Left renal cortex interstitium (tissue), 4 donors: Measurements from ENCODE around the gene ADARB2. TPM values are rescaled to one million over a fixed set of nuclear protein-coding genes. Genes with fewer than 3 reads are reported as not detected.

ENCODE experiments used
- DNase-seq, 4 donors: peaks; one replicate each; pipeline ENCODE4 v3.0.0-alpha.2; 2013; ENCODE audit warnings: low read depth in 4 of 4, low spot score in 2 of 4, missing footprints in 1 of 4
- polyA plus RNA-seq, 4 donors: library from polyadenylated mRNA; unstranded; fragments of 120-200 nt; gene quantifications; one replicate each; pipeline ENCODE4 v1.2.1, GENCODE V29; 2013; ENCODE audit not compliant: insufficient read length in 4 of 4

The ADARB2 gene
- polyA plus RNA-seq, 4 donors = 1.2 to 2.0 (median 1.3) TPM

DNA sequence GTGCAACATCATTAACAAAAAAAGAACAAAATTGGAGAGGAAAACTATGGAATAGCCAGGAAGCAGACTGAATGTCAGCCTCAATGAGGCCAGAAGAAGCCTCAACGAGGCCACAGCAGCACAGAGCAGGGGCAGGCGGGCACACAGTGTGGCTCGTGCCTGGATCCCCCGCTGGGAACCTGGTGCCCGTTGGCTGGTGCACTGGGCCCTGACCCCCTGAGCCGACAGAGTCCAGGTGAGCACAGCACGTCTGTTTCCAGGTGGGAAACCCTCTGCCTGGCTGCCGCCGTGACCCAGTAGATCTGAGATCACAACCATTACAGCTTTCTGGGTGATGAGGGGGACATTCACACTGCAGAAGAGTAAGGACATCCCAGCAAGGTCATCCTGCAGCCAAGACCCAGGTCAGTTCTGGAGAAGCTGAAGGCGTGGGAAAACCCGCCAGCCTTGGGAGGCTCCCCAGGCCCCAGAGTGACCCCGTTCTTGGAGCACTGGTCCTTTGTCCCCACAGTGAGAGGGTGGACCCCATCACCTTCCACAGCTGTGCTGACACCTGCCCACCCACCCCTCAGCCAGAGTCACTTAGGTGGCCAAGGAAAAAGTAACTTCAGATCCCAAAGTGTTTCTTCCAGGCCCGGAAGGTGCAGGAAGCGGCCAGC lies 222.1 kb downstream of the ADARB2 start:
- DNase-seq = no peak

DNA sequence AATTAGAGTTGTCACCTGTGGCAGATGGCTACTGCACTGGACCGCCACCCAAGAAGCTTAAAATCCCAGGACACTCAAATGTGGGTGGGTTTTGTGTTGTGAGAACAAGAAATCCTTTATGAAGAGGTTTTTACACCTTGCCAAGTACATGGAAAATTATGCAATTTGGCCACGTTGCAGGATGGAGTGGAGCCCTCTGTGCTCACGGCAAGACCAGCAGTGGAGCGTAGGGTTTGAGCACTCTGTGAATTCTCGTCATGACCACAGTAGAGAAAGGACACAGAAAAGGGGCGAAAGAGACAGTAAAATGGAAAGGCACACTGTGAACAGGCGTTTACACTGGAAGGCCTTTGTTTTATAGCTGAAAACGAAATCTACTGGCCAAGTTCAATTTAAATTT lies 222.6 kb downstream of the ADARB2 start:
- DNase-seq = no peak

DNA sequence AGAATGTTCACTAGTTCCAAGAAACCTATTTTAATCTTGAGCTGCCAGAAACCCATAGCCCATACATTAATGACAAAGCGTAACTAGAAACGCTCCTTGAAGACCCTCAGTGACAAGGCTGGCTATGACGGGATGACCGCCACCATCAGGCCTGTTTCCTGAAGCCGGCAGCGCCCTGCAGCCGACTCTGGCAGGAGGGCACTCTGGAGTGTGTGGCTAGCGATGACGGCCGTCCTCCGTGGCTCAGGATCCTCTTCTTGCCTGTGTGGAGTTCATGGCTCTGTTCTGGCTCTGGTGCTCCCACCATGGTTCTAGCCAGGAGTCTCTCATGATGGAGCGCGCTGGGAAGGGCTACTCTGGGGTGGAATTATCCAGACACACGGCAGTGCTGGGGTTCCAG lies 224.1 kb downstream of the ADARB2 start:
- DNase-seq = no peak

DNA sequence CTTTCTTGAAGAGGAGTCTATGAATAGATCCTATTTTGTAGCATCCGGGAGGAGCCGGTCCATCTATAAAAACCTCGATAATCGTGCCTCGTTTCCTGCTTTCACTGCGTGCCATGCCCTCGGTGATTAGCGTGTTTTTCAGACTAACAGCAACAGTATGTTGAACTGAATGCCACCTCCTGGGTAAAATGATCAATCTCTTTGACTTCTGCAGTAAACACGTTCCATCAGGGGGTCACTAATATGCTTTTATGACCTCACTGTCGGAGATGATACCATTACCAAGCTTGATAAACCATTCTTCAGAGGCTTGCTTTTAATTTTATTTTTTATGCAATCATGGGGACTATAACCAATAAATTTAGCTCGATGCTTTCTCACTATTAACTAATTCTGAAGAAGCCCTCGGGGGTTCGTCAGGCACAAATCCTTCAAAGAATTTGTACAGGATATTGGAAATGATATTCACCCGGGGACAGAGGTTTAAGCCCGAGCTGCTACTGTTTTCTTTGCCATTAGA lies 228.3 kb downstream of the ADARB2 start:
- DNase-seq = no peak

DNA sequence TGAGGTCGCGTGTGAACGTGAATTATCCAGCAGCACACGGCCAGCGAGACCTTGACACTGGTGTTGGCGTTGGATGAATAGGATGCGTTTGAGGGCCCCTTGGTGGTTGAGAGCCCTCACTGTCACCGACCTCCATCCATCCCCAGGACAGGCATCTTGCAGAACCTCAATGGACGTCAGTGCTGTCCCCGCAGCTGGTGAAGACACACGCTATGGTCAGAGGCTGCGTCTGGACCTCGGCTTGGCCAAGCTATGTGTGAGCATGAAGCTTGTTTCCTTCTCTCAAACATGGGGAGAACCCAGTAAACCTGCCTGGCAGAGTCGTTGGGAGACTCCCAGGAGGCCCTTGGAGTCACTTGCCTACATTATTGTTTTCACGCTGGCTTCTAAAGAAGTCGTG lies 229.2 kb downstream of the ADARB2 start:
- DNase-seq = no peak

DNA sequence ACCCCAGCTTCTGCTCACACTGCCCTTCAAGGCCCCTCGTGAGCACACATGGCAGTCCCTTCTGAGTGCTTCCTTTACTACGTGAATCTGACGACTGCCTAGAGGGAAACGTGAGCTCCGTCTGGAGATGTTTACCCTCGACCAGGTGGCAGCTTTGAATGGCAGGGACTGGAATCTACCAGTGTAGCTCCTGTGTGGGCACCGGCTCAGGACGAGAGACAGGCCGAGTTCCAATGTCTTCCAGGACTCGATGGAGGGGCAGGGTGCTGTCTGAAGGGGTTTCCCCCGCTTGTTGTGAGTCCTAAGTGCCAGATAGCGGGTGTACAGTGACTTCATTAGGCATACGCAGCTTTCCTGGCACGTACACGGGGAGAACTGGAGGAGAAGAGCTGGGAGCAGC lies 229.9 kb downstream of the ADARB2 start:
- no peak for DNase-seq

DNA sequence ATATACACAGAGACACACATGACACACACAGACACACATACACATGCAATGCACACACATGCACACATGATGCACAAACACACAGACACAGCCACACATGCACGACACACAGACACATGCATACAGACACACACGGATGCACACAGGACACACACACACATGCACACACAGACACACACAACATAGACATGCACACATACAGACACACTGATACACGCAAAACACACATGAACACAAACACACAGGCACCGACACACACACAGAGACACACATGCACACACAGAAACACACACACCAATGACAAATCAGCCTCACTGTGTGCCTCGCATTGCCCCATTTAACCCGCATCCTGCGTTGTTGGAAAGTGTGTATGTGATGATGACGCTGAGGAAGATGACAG lies 232.4 kb downstream of the ADARB2 start:
- no peak for DNase-seq

DNA sequence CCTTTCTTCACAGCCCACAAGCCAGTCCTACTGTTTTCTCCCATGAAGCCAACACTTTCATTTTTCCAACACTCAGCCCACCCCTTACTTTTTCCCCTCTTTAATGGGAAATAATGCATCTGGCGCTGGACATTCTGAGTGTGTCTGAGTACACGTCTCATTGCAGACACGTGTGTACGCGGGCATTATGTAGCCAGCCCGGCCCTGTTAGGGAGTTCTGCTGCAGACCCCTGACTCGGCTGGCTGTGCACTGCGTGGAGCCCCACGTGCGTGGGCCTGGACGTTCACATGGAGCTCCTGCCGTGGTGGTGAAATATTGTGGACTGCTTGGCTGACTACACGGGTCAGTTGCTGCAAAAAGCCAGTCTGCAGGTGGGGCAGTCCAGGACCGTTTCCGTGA lies 233.0 kb downstream of the ADARB2 start:
- DNase-seq = no peak

DNA sequence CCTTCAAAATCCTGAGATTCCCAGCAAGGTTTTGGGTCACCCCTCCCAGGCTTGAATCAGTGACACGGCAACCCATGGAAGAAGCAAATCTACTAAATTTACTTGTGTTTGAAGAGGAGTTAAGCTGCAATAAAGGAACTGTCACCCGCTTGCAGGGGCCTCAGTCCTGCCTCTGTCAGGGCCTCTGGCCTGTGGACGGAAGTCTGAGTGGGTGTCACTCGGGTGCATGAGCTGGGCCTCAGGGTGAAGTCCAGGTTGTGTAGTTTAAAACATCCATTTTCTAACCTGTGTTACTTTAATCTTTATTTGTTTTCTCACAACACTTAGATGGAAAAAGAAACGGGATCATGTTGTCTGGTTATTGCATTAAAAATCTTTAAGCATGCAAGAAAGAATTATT lies 234.9 kb downstream of the ADARB2 start:
- DNase-seq = no peak

DNA sequence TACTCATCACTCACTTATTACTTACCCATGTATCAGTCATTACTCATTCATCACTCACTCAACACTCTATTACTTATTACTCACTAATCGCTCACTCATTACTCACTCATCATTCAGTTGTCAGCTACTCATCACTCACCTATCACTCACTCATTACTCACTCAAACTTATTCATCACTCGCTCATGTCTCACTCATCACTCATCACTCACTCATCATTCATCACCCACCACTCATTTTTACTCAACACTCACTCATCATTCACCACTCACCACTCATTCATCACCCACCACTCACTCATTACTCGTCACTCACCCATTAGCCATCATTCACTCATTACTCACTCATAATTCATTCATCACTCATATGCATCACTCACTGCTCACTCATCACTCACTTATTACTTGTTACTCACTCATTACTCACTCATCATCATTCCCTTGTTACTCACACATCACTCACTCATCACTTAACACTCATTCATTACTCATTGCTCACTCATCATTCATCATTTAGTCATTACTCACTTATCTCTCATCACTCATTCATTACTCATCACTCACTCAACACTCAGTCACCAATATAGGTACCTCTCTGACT lies 237.9 kb downstream of the ADARB2 start:
- DNase-seq = no peak

DNA sequence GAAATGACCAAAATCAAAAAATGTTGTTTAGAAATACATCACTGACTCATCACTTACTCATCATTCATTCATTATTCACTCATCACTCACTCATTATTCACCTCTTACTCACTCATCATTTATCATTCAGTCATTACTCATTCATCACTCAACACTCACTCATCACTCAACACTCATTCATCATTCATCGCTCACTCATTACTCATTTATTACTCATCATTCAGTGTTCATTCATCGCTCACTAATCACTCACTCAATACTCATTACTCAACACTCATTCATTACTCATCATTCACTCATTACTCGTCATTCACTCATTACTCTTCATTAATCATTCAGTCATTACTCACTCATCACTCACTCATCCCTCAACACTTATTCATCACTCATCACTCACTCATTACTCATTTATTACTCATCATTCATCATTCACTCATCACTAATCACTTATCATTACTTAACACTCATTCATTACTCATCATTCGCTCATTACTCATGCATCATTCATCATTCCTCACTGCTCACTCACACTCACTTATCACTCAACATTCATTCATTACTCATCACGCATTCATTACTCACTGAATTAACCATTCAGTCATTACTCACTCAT lies 238.5 kb downstream of the ADARB2 start:
- no peak for DNase-seq

DNA sequence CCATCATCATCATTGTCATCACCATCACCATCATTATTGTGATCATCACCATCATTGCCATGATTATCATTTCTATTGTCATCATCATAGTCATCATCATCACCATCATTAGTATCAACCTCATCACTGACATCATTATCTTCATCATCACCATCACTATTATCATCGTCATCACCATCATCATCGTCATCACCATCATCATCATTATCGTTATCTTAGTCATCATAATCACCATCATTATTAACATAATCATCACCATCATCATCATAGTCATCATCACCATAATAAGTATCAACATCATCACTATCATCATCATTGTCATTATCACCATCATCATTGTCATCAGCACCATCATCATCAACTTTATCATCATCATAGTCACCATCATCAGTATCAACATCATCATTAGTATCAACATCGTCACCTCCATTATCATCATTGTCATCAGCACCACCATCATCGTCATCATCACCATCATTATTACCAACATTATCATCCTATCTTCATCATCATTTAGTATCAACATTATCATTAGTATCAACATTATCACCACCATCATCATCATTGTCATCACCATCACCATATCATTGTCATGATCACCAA lies 241.3 kb downstream of the ADARB2 start:
- no peak for DNase-seq

DNA sequence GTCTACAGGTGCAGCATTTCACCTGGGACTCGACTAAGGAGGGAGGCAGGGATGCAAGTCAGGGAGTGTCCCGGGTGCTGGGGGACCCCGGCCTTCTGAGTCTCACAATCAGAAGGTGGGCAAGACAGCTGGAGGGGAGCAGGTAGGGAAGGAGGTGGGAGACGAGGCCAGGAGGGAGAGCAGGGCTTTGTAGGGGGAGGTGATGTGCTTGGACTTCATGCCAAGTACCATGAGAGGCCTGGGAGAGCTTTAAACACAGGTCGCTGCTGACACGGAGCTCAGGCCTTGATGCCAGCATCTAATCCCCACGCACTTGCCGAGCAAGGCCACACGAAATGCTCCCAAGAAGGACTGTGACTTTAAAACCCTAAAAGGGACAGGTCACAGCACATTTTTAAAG lies 244.7 kb downstream of the ADARB2 start:
- DNase-seq = no peak

DNA sequence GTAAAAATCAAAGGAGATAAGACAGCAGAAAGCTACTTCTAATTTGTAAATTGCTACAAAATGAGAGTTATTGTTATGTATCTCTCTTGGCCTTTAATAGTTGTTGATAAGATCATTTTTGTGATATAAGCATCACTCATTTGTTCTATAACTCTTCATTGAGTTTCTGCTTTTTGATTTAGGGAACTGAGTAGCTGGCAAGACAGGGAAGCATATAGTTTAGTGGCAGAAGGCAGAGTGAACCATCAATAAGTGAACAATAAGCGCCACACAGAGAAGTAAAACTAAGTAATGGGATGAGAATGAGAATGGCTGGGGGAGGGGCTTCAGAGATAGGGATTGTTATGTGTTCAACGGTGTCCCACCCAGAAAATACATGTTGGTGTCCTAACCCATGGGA lies 245.4 kb downstream of the ADARB2 start:
- no peak for DNase-seq

DNA sequence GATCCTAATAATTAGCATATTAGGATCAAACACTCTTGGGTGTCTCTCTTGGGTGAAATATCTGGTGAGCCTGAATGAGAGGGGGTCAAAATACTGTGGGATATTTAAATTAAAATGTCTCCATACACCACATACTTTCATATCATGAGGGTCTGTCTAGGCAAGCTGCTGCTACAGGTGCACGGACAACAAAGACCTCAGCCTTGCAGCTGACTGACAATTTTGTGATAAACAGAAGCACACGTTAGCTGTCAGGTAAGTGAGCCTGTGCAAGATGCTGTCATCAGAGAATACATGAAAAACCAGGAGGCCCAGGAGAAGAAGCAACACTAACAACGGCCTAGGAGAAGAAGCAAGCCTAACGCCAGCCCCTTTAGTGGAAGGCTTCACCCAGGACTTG lies 247.5 kb downstream of the ADARB2 start:
- DNase-seq = no peak

DNA sequence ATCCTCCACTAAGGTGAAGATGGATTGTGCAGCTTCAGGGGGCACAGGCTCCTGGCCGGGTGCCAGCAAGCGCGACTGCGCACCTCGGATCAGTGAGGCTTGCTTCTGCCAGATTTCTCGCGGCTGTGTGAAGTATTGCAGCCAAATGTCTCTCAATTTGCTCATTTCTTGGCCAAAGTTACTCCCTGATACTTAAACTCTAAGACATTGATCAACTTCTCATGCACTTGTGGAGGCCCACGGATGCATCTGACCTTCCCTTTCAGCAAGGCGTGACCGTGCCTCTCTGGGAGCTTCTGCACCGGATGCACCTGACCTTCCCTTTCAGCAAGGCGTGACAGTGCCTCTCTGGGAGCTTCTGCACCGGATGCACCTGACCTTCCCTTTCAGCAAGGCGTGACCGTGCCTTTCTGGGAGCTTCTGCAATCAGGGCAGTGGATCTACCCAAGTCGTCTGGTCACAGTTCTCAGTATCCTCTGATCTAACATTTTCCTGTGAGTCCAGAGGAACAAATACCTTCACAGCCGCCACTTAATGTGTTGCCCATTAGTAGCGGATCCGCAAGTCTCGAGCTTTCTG lies 248.3 kb downstream of the ADARB2 start:
- DNase-seq = no peak

DNA sequence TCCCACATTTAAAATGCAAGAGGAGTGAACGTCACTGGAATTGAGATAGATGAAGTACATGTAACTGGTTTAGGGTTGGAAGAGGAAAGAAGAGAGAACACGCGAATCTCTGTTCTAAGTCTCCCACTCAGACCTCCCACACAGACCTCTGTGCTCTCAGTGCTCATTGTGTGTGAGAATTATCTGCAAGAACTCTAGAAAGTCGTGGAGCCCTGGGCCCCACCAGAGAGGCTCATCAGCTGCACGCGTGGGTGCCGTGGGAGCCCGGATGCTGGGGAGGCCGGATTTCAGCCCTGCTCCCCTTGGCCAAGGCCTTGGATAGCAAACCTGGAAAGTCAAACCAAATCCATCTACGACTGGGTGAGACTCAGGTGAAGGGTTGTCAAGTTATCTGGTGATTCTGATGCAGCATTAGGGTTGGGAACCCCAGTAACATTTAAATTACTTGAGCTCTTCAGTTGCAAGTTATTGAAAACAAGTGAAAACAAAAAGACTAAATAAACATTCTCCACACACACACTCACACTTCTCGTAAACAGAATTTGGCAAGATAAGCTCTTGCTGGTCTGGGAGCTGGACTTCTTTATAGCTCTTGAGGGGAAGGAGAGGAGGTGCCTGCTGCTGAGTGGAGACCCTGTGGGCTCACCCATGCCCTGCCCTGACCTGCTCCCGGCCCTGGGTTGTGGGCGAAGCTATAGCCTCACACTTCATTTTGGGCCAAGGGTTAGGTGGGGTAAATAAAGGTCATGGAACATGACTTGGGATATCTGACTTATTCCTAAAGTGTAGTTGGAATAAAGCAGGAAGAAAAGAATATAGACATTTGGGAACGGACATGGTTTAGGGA lies 250.3 kb downstream of the ADARB2 start:
- no peak for DNase-seq

DNA sequence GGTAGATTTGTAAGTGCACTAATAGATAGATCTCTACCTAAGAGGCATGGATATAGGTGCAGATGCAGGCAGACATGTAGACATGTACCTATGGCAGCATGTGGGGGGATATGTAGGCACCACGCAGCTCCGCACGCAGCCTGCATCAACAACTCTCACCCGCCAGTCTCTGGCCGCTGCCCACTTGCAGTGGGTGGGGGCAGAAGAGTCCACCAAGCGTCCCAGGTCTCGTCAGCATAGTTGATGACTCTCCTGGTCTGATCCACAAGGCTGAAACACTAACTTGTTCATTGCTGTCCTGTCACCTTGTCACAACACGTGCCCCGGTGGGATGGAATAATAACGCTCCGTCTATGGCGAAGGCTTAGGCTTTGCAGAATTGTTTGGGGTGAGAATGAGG lies 252.0 kb downstream of the ADARB2 start:
- no peak for DNase-seq

DNA sequence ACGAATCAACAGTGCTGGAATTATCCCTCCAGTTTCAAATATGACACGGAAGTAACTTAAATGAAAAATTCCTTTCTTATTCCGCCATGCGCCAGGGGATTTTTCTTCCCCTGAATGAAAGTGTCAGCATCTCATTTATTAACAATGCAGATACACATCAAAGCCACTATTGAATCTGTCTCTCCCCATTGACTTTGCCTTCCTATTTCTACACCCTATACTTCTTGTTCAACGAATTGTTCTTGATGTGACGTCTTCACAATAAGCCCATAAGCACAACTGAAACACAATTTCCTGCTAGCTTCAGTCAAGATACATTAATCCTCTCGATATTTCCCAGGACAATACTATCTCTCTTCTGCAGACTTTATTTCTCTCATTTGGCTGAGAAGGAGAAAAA lies 253.5 kb downstream of the ADARB2 start:
- DNase-seq = no peak

DNA sequence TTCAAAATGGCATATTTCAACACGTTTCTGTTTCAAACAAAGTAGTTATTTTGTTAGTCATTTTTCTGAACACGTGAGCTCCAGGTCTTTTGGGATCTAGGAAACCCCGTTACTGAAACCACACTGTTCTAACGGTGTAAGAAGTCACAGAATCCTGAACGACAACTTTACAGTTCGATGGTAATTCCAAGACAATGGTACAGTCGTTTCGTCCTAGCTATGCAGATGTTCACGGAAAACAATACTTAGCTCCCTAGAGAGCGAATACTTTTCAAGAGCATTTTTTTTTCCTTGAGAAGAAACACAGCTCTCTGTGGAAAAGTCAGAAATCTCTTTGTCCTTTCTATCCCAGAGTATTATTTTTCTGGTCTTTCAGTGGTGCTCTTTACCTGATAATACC lies 254.1 kb downstream of the ADARB2 start:
- DNase-seq = no peak

DNA sequence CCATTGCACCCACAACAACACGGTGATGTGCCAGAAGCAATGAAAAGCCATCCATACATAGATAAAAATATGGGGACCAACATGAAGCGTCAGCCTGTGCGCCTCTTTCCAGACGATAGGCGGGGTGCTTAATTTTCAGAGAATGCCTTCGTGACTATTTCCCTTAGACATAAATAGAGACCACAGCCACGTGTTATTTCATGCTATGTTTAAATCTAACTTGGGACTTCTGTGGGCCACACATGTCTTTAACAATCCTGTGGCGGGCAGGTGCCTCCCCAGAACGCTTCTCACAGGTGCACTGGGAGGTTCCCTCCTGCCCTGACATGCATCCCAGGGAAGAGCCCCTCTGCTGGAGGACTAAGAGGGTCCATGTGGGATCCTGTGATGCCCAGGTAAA lies 259.7 kb downstream of the ADARB2 start:
- no peak for DNase-seq
